IMR-90 (cell line): ENCODE measurements around the gene CCDC32.

Experiments used
- CEBPB ChIP-seq: IDR thresholded peaks from 2 replicates; pipeline ENCODE4 v1.6.1; 2012; ENCODE audit warnings: low read depth, low read length, improper control_type of control experiment
- CHD1 ChIP-seq: IDR thresholded peaks from 2 replicates; pipeline ENCODE4 v1.6.1; 2012; ENCODE audit warnings: low read depth, low read length, improper control_type of control experiment
- FOS ChIP-seq: fragments of 150-350 bp; IDR thresholded peaks from 2 replicates; pipeline ENCODE4 v1.6.1; 2016; ENCODE audit warnings: low read depth, low read length
- MXI1 ChIP-seq: IDR thresholded peaks from 2 replicates; pipeline ENCODE4 v1.6.1; 2012; ENCODE audit warnings: low read depth, mild to moderate bottlenecking, low read length, moderate library complexity, borderline replicate concordance
- NFE2L2 ChIP-seq: fragments of 150-350 bp; IDR thresholded peaks from 2 replicates; pipeline ENCODE4 v1.6.1; 2016; ENCODE audit warnings: low read depth, mild to moderate bottlenecking, low read length
- POLR2A ChIP-seq: IDR thresholded peaks from 2 replicates; pipeline ENCODE4 v1.6.1; 2012; ENCODE audit warnings: mild to moderate bottlenecking, low read depth, low read length
- RAD21 ChIP-seq: IDR thresholded peaks from 2 replicates; pipeline ENCODE4 v1.6.1; 2012; ENCODE audit warnings: low read length, improper control_type of control experiment
- RCOR1 ChIP-seq: IDR thresholded peaks from 2 replicates; pipeline ENCODE4 v1.6.1; 2012; ENCODE audit warnings: mild to moderate bottlenecking, low read length, improper control_type of control experiment; ENCODE audit not compliant: insufficient replicate concordance
- SMC3 ChIP-seq: fragments of 150-350 bp; IDR thresholded peaks from 2 replicates; pipeline ENCODE4 v1.6.1; 2016; ENCODE audit warnings: low read depth, mild to moderate bottlenecking, antibody characterized with exemption, low read length, moderate library complexity
- TF ChIP-seq, protein P1 (sequence below): conservative IDR thresholded peaks from 2 replicates; pipeline ENCODE4 v1.5.1; 2012; ENCODE audit warnings: mild to moderate bottlenecking, low read depth, low read length, improper control_type of control experiment
- TF ChIP-seq, protein P2 (sequence below): fragments of 150-350 bp; IDR thresholded peaks from 2 replicates; pipeline ENCODE4 v1.6.1; 2016; ENCODE audit warnings: low read depth, mild to moderate bottlenecking, low read length, moderate library complexity, borderline replicate concordance

DNA sequence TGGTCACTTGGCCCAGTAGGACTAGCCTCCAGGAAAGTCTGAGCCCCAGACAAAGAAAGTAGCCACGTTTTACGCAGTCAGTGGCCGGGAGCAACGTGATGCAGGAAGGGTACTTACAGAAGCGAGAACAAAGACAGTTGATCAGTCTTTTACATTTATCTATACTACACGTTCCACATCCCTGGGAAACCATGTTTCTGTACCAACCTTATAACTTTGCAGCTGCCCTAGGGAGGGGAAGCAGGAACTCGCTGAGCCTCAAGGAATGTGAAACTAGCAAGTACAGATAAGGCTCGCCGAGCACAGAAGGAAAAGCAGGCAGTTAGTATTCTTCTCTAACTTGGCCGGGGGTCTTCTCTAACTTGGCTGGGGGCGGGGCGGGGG is 25.8 kb upstream of the CCDC32 start:
- TF ChIP-seq, protein P1, sequence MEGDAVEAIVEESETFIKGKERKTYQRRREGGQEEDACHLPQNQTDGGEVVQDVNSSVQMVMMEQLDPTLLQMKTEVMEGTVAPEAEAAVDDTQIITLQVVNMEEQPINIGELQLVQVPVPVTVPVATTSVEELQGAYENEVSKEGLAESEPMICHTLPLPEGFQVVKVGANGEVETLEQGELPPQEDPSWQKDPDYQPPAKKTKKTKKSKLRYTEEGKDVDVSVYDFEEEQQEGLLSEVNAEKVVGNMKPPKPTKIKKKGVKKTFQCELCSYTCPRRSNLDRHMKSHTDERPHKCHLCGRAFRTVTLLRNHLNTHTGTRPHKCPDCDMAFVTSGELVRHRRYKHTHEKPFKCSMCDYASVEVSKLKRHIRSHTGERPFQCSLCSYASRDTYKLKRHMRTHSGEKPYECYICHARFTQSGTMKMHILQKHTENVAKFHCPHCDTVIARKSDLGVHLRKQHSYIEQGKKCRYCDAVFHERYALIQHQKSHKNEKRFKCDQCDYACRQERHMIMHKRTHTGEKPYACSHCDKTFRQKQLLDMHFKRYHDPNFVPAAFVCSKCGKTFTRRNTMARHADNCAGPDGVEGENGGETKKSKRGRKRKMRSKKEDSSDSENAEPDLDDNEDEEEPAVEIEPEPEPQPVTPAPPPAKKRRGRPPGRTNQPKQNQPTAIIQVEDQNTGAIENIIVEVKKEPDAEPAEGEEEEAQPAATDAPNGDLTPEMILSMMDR: no peak
- no peak for TF ChIP-seq RAD21
- no peak for TF ChIP-seq POLR2A
- TF ChIP-seq SMC3: no peak
- TF ChIP-seq CHD1: no peak
- TF ChIP-seq CEBPB: no peak
- TF ChIP-seq RCOR1: no peak
- TF ChIP-seq, protein P2, sequence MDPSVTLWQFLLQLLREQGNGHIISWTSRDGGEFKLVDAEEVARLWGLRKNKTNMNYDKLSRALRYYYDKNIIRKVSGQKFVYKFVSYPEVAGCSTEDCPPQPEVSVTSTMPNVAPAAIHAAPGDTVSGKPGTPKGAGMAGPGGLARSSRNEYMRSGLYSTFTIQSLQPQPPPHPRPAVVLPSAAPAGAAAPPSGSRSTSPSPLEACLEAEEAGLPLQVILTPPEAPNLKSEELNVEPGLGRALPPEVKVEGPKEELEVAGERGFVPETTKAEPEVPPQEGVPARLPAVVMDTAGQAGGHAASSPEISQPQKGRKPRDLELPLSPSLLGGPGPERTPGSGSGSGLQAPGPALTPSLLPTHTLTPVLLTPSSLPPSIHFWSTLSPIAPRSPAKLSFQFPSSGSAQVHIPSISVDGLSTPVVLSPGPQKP: no peak
- no peak for TF ChIP-seq NFE2L2
- no peak for TF ChIP-seq MXI1
- TF ChIP-seq FOS: no peak
